ENCODE measurements around the gene C2CD5. TPM values are rescaled to one million over a fixed set of nuclear protein-coding genes. Genes with fewer than 3 reads are reported as not detected.

The C2CD5 gene
- total and polyA plus RNA-seq, 4 donors, result 13.4 to 81.2 (median 24.6) TPM

DNA sequence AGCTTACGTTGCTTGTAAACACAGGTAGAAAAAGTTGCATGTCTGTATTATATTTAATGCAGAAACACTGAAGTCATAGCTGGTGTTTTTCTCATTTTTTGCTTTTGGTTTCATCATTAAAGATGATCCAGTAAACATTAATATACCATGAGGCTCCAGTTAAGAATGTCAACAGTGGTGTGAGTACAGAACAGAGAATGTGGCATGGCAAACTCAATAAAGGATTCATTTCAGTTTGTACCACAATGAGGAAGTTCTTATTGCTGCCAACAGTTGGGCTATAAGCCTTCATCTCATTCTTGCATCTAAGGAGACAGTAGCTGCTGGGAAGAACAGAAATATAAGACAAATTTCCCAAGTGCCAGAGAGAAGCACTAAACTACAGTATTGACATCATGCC, 137.7 kb downstream of the C2CD5 start:
- 91 to 97% methylated on average over 1 of the region's 1 CpG for WGBS, 2 donors
- Histone ChIP-seq H3K9ac (ENCODE audit: insufficient read depth in 1 of 2, low read length in 2 of 2) (no peak overlapping the region), H3K9me3 (ENCODE audit: control insufficient read depth in 4 of 4, insufficient read depth in 3 of 4, low read length in 3 of 4) (no peaks in the 10 kb centered on the region), H3K4me3 (no peak overlapping the region), H3K27ac (ENCODE audit: low read depth in 1 of 2, low read length in 1 of 2) (no peak overlapping the region), H3K36me3 (ENCODE audit: control insufficient read depth in 4 of 4, insufficient read depth in 4 of 4, low read length in 4 of 4) (no peaks in the 10 kb centered on the region), H3K4me1 (ENCODE audit: control insufficient read depth in 5 of 5, insufficient read depth in 5 of 5, low read length in 5 of 5) (peaks cover 0 to 18% (median 7%) of the 10 kb centered on the region in 5 donors), H3K27me3 (ENCODE audit: control insufficient read depth in 3 of 3, insufficient read depth in 3 of 3, low read length in 2 of 3) (no peaks in the 10 kb centered on the region)
- DNase-seq, result no peak
- TF ChIP-seq, protein P1, sequence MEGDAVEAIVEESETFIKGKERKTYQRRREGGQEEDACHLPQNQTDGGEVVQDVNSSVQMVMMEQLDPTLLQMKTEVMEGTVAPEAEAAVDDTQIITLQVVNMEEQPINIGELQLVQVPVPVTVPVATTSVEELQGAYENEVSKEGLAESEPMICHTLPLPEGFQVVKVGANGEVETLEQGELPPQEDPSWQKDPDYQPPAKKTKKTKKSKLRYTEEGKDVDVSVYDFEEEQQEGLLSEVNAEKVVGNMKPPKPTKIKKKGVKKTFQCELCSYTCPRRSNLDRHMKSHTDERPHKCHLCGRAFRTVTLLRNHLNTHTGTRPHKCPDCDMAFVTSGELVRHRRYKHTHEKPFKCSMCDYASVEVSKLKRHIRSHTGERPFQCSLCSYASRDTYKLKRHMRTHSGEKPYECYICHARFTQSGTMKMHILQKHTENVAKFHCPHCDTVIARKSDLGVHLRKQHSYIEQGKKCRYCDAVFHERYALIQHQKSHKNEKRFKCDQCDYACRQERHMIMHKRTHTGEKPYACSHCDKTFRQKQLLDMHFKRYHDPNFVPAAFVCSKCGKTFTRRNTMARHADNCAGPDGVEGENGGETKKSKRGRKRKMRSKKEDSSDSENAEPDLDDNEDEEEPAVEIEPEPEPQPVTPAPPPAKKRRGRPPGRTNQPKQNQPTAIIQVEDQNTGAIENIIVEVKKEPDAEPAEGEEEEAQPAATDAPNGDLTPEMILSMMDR (IDR thresholded peaks at IDR 0.05; ENCODE audit: control extremely low read depth, extremely low read depth), result no peak
- no peak for ATAC-seq (ENCODE audit: insufficient read depth, low FRiP score)

DNA sequence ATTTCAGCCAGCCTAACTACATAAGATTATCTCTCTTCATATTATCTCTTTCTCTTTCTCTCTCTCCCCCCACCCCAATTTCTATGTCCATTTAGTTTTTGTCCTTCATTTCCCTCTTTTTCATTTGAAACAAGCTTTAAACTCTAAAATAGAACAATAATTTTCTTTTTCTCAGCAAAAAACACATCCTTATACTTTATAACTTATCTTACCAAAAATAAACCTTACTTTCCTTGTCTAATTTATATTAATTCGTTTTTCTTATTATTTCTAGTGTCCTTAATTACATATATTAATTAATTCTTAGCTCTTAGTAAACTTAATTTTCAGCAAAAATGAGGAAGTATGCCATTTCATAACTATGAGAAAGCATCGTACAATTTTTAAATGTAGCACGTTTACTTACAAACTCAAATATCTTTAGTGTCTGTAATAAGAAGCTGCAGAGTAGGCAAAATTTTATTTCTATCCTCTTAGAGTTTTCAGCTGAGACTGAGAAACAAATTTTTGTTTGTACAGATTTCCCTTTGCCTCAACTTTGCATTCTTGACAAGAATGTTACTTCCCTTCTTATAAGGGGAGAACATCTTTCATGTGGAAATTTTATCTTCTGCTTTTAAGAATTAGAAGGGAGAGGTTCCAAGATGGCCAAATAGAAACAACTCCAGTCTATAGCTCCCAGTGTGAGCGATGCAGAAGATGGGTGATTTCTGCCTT, 144.7 kb downstream of the C2CD5 start:
- TF ChIP-seq, protein P1 (IDR thresholded peaks at IDR 0.05; ENCODE audit: control extremely low read depth, extremely low read depth), result no peak
- no peak overlapping the region for H3K9ac ChIP-seq (ENCODE audit: insufficient read depth in 1 of 2, low read length in 2 of 2)
- H3K27ac ChIP-seq (ENCODE audit: low read depth in 1 of 2, low read length in 1 of 2), result no peak overlapping the region
- H3K4me3 ChIP-seq, result no peak overlapping the region
- no peaks in the 10 kb centered on the region for H3K27me3 ChIP-seq (ENCODE audit: control insufficient read depth in 3 of 3, insufficient read depth in 3 of 3, low read length in 2 of 3)
- H3K9me3 ChIP-seq (ENCODE audit: control insufficient read depth in 4 of 4, insufficient read depth in 3 of 4, low read length in 3 of 4), result peaks cover 0 to 6% (median 1%) of the 10 kb centered on the region in 4 donors
- peaks cover 0 to 1% (median 0%) of the 10 kb centered on the region in 5 donors for H3K4me1 ChIP-seq (ENCODE audit: control insufficient read depth in 5 of 5, insufficient read depth in 5 of 5, low read length in 5 of 5)
- DNase-seq (no peak), ATAC-seq (ENCODE audit: insufficient read depth, low FRiP score) (no peak)
- WGBS, 2 donors, result 53 to 66% methylated on average over 4 of the region's 4 CpGs
- no peaks in the 10 kb centered on the region for H3K36me3 ChIP-seq (ENCODE audit: control insufficient read depth in 4 of 4, insufficient read depth in 4 of 4, low read length in 4 of 4)

Other genes with a start within 250 kb of the C2CD5 start
- gene ST8SIA1, start 209.8 kb downstream of the C2CD5 start, total RNA-seq, result 10 to 100 TPM in 1 of 2 donors, 1 to 10 TPM in 1; 5.3 to 20.9 TPM
- gene ST8SIA1, start 209.8 kb downstream of the C2CD5 start, polyA plus RNA-seq, result 1 to 10 TPM; 1.2 to 1.7 TPM
- gene ETNK1, start 80.6 kb upstream of the C2CD5 start, total RNA-seq, result 100 to 1,000 TPM in 1 of 2 donors, 10 to 100 TPM in 1; 68.3 to 129 TPM
- gene ETNK1, start 80.6 kb upstream of the C2CD5 start, polyA plus RNA-seq, result 10 to 100 TPM; 14.3 to 28.6 TPM